Measurements from ENCODE around the gene MYO16. TPM values are rescaled to one million over a fixed set of nuclear protein-coding genes. Genes with fewer than 3 reads are reported as not detected.

The MYO16 gene
- total and polyA plus RNA-seq, 4 experiments from 2014 or later: 0.54 to 14.9 (median 6.3) TPM

GRCh38 chr13:109226631-109227030 lies 597.2 kb downstream of the MYO16 start:
- no peak overlapping the region for H3K27ac Mint-ChIP-seq
- H3K9me3 ChIP-seq (ENCODE audit: control insufficient read depth in 1 of 2, low read length in 2 of 2): no peaks in the 10 kb centered on the region
- ChIA-PET CTCF (ENCODE audit: partially characterized antibody) (no interaction called here), POLR2A (ENCODE audit: partially characterized antibody) (no interaction called here)
- no peak overlapping the region for H3K4me3 Mint-ChIP-seq
- H3K4me3 ChIP-seq (ENCODE audit: low read length in 2 of 2): no peak overlapping the region
- H3K4me1 Mint-ChIP-seq: no peaks in the 10 kb centered on the region
- peaks cover 0 to 21% (median 11%) of the 10 kb centered on the region in 8 donors for H3K9me3 Mint-ChIP-seq
- H3K27me3 ChIP-seq (ENCODE audit: insufficient read depth, low read length): no peaks in the 10 kb centered on the region
- H3K36me3 Mint-ChIP-seq: no peaks in the 10 kb centered on the region
- H3K4me1 ChIP-seq (ENCODE audit: insufficient read depth, low read length): no peaks in the 10 kb centered on the region
- no peak overlapping the region for H3K27ac ChIP-seq (ENCODE audit: low read depth, low read length)
- intact Hi-C loops (cut with micrococcal nuclease): no loop called here
- H3K36me3 ChIP-seq (ENCODE audit: insufficient read depth, low read length): no peaks in the 10 kb centered on the region
- H3K27me3 Mint-ChIP-seq: peaks cover 2 to 4% of the 10 kb centered on the region in 2 donors
- DNase-seq: no peak

- no peaks in the 10 kb centered on the region for H3K36me3 Mint-ChIP-seq
- no peak overlapping the region for H3K4me3 Mint-ChIP-seq
These were observed 598.0 kb downstream of the MYO16 start for GRCh38 chr13:109227344-109227940.

GRCh38 chr13:109228211-109228610 lies 598.8 kb downstream of the MYO16 start:
- DNase-seq: no peak
- ChIA-PET POLR2A (ENCODE audit: partially characterized antibody) (no interaction called here), CTCF (ENCODE audit: partially characterized antibody) (no interaction called here)
- Histone ChIP-seq H3K9me3 (ENCODE audit: control insufficient read depth in 1 of 2, low read length in 2 of 2) (no peaks in the 10 kb centered on the region), H3K27me3 (ENCODE audit: insufficient read depth, low read length) (no peaks in the 10 kb centered on the region), H3K36me3 (ENCODE audit: insufficient read depth, low read length) (no peaks in the 10 kb centered on the region), H3K4me1 (ENCODE audit: insufficient read depth, low read length) (no peaks in the 10 kb centered on the region), H3K4me3 (ENCODE audit: low read length in 2 of 2) (no peak overlapping the region), H3K27ac (ENCODE audit: low read depth, low read length) (no peak overlapping the region)
- Mint-ChIP-seq H3K4me3 (no peak overlapping the region), H3K9me3 (peaks cover 0 to 19% (median 11%) of the 10 kb centered on the region in 8 donors), H3K27ac (no peak overlapping the region), H3K4me1 (no peaks in the 10 kb centered on the region), H3K27me3 (peaks cover 2 to 7% of the 10 kb centered on the region in 2 donors), H3K36me3 (no peaks in the 10 kb centered on the region)
- intact Hi-C loops (cut with micrococcal nuclease): no loop called here

More at GRCh38 chr13:109227344-109227940, 598.0 kb downstream of the MYO16 start:
- ChIA-PET CTCF (ENCODE audit: partially characterized antibody) (no interaction called here), POLR2A (ENCODE audit: partially characterized antibody) (no interaction called here)
- H3K4me1 Mint-ChIP-seq: no peaks in the 10 kb centered on the region
- H3K9me3 ChIP-seq (ENCODE audit: control insufficient read depth in 1 of 2, low read length in 2 of 2): no peaks in the 10 kb centered on the region
- no peaks in the 10 kb centered on the region for H3K4me1 ChIP-seq (ENCODE audit: insufficient read depth, low read length)
- no peak overlapping the region for H3K27ac ChIP-seq (ENCODE audit: low read depth, low read length)
- peaks cover 0 to 19% (median 11%) of the 10 kb centered on the region in 8 donors for H3K9me3 Mint-ChIP-seq
- H3K27me3 Mint-ChIP-seq: peaks cover 2 to 7% of the 10 kb centered on the region in 2 donors
- DNase-seq: no peak
- no peaks in the 10 kb centered on the region for H3K27me3 ChIP-seq (ENCODE audit: insufficient read depth, low read length)
- no peaks in the 10 kb centered on the region for H3K36me3 ChIP-seq (ENCODE audit: insufficient read depth, low read length)
- H3K4me3 ChIP-seq (ENCODE audit: low read length in 2 of 2): no peak overlapping the region
- intact Hi-C loops (cut with micrococcal nuclease): no loop called here
- no peak overlapping the region for H3K27ac Mint-ChIP-seq

DNA sequence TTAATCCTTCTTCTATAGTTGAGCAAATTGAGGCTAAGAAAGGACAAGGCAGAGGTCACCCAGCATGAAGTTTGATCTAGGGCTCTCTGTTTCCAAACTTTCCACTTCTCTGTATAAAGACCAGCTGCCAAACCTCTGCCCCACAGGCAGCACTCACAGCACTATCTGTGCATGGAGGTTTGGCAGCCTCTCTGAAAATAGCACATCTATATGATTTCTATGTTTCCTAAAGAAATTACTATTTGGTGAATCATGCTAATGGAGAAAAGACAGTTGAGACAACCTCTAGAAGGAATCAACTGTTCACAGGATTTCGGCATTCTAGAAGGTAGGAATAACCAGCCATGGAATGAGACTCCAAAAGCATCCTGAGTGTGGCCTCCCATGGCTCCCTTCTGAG lies 602.5 kb downstream of the MYO16 start:
- no peaks in the 10 kb centered on the region for H3K36me3 Mint-ChIP-seq
- H3K27ac ChIP-seq (ENCODE audit: low read depth, low read length): no peak overlapping the region
- POLR2A ChIA-PET (ENCODE audit: partially characterized antibody): no interaction called here
- H3K9me3 Mint-ChIP-seq: peaks cover 0 to 13% (median 6%) of the 10 kb centered on the region in 8 donors
- no peak overlapping the region for H3K4me3 Mint-ChIP-seq
- intact Hi-C loops (cut with micrococcal nuclease): no loop called here
- H3K27me3 Mint-ChIP-seq: peaks cover 4 to 7% of the 10 kb centered on the region in 2 donors
- no peaks in the 10 kb centered on the region for H3K36me3 ChIP-seq (ENCODE audit: insufficient read depth, low read length)
- H3K4me3 ChIP-seq (ENCODE audit: low read length in 2 of 2): no peak overlapping the region
- H3K27me3 ChIP-seq (ENCODE audit: insufficient read depth, low read length): no peaks in the 10 kb centered on the region
- CTCF ChIA-PET (ENCODE audit: partially characterized antibody): no interaction called here
- no peaks in the 10 kb centered on the region for H3K4me1 Mint-ChIP-seq
- no peak for DNase-seq
- no peaks in the 10 kb centered on the region for H3K9me3 ChIP-seq (ENCODE audit: control insufficient read depth in 1 of 2, low read length in 2 of 2)
- no peaks in the 10 kb centered on the region for H3K4me1 ChIP-seq (ENCODE audit: insufficient read depth, low read length)
- no peak overlapping the region for H3K27ac Mint-ChIP-seq

DNA sequence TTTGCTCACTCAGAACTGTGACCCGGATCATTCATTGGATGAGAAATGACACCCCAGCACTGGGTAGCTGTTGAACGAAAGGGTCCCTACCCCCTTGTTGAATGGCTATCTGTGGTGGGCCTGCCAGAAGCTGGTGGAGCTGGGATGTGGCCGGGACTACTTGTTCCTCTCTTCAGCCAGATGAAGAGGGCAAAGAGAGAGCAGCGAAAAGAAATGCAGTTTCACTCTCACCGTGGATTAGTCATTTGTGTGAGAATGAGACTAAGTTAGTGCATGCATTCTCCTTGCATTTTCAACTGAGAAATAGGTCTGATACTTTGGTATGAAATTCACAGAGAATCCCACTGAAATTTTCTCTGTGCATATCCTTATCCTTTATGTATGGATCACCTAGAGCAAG lies 603.9 kb downstream of the MYO16 start:
- Histone ChIP-seq H3K27me3 (ENCODE audit: insufficient read depth, low read length) (no peaks in the 10 kb centered on the region), H3K27ac (ENCODE audit: low read depth, low read length) (no peak overlapping the region), H3K4me3 (ENCODE audit: low read length in 2 of 2) (no peak overlapping the region), H3K36me3 (ENCODE audit: insufficient read depth, low read length) (no peaks in the 10 kb centered on the region), H3K4me1 (ENCODE audit: insufficient read depth, low read length) (no peaks in the 10 kb centered on the region), H3K9me3 (ENCODE audit: control insufficient read depth in 1 of 2, low read length in 2 of 2) (no peaks in the 10 kb centered on the region)
- ChIA-PET CTCF (ENCODE audit: partially characterized antibody) (no interaction called here), POLR2A (ENCODE audit: partially characterized antibody) (no interaction called here)
- intact Hi-C loops (cut with micrococcal nuclease): no loop called here
- peaks cover 4 to 13% of the 10 kb centered on the region in 2 donors for H3K27me3 Mint-ChIP-seq
- no peaks in the 10 kb centered on the region for H3K4me1 Mint-ChIP-seq
- H3K9me3 Mint-ChIP-seq: peaks cover 0 to 13% (median 6%) of the 10 kb centered on the region in 8 donors
- H3K4me3 Mint-ChIP-seq: no peak overlapping the region
- no peak for DNase-seq
- no peak overlapping the region for H3K27ac Mint-ChIP-seq
- no peaks in the 10 kb centered on the region for H3K36me3 Mint-ChIP-seq

DNA sequence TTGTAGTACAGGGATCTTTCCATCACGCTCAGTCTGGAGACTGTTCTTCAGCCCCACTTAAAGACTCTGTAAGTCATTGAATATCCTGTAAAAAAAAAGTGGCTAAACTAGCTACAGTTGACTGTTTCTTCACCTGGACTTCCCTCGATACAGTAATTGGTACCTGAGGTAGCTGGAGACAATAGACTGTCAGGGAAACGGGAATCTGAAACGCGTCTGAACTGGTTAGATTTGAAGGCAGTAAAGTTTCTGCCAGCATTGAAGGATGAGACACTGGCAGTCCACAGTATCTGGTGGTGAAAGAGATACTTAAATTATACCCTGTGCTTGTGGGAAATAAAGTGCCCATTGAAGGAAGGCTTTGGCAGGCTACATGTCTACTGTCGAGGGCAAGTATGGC lies 606.5 kb downstream of the MYO16 start:
- intact Hi-C loops (cut with micrococcal nuclease): no loop called here
- no peaks in the 10 kb centered on the region for H3K36me3 Mint-ChIP-seq
- CTCF ChIA-PET (ENCODE audit: partially characterized antibody): no interaction called here

GRCh38 chr13:109241160-109241559 lies 611.7 kb downstream of the MYO16 start:
- H3K36me3 ChIP-seq (ENCODE audit: insufficient read depth, low read length): no peaks in the 10 kb centered on the region
- Mint-ChIP-seq H3K36me3 (no peaks in the 10 kb centered on the region), H3K4me3 (no peak overlapping the region), H3K27ac (no peak overlapping the region), H3K27me3 (peaks cover 0 to 13% of the 10 kb centered on the region in 2 donors), H3K4me1 (no peaks in the 10 kb centered on the region), H3K9me3 (peaks cover 0 to 3% (median 0%) of the 10 kb centered on the region in 8 donors)
- intact Hi-C loops (cut with micrococcal nuclease): no loop called here
- no peak for DNase-seq
- H3K27ac ChIP-seq (ENCODE audit: low read depth, low read length): no peak overlapping the region
- ChIA-PET POLR2A (ENCODE audit: partially characterized antibody) (no interaction called here), CTCF (ENCODE audit: partially characterized antibody) (no interaction called here)
- H3K4me3 ChIP-seq (ENCODE audit: low read length in 2 of 2): no peak overlapping the region
- no peaks in the 10 kb centered on the region for H3K9me3 ChIP-seq (ENCODE audit: control insufficient read depth in 1 of 2, low read length in 2 of 2)
- H3K27me3 ChIP-seq (ENCODE audit: insufficient read depth, low read length): no peaks in the 10 kb centered on the region
- H3K4me1 ChIP-seq (ENCODE audit: insufficient read depth, low read length): no peaks in the 10 kb centered on the region

More for the DNA sequence above, 606.5 kb downstream of the MYO16 start:
- Mint-ChIP-seq H3K4me1 (no peaks in the 10 kb centered on the region), H3K27me3 (peaks cover 2 to 16% of the 10 kb centered on the region in 2 donors), H3K4me3 (no peak overlapping the region), H3K27ac (no peak overlapping the region), H3K9me3 (peaks cover 0 to 5% (median 0%) of the 10 kb centered on the region in 8 donors)
- Histone ChIP-seq H3K27me3 (ENCODE audit: insufficient read depth, low read length) (no peaks in the 10 kb centered on the region), H3K27ac (ENCODE audit: low read depth, low read length) (no peak overlapping the region), H3K9me3 (ENCODE audit: control insufficient read depth in 1 of 2, low read length in 2 of 2) (no peaks in the 10 kb centered on the region), H3K4me1 (ENCODE audit: insufficient read depth, low read length) (no peaks in the 10 kb centered on the region), H3K36me3 (ENCODE audit: insufficient read depth, low read length) (no peaks in the 10 kb centered on the region), H3K4me3 (ENCODE audit: low read length in 2 of 2) (no peak overlapping the region)
- POLR2A ChIA-PET (ENCODE audit: partially characterized antibody): no interaction called here
- no peak for DNase-seq

Measured in CD4-positive, alpha-beta memory T cell (primary cell).